ENCODE data around the gene WASF2. TPM values are rescaled to one million over a fixed set of nuclear protein-coding genes. Genes with fewer than 3 reads are reported as not detected.

Gene WASF2
- total RNA-seq, 2 donors from 2014 or later, result 28.0 to 36.1 TPM

GRCh38 chr1:27355683-27356082 lies 134.3 kb downstream of the WASF2 start:
- ATAC-seq (no peak), DNase-seq (no peak)
- TF ChIP-seq POLR2A (IDR thresholded peaks at IDR 0.05), result no peak
- TF ChIP-seq CTCF (IDR thresholded peaks at IDR 0.05), result no peak
- Histone ChIP-seq H3K36me3 (replicated peaks in 1 of 2; ENCODE audit: insufficient read depth in 1 of 2, low read depth in 2 of 2) (no peaks in the 10 kb centered on the region), H3K27ac (no peak overlapping the region), H3K4me1 (peaks cover 28% of the 10 kb centered on the region), H3K4me3 (no peak overlapping the region), H3K9me3 (no peaks in the 10 kb centered on the region), H3K27me3 (no peaks in the 10 kb centered on the region)
- intact Hi-C loops (cut with DNase I), result loop anchor here (5.0 kb wide), 1 partner anchor 37 kb away; the partner anchor contains the start of gene GPR3
- WGBS, 2 donors, result 88 to 90% methylated on average over 5 of the region's 5 CpGs

Other genes with a start within 250 kb of the WASF2 start
- gene TMEM222, start 168.0 kb downstream of the WASF2 start, total RNA-seq, result 10 to 100 TPM in 1 of 2 donors, 1 to 10 TPM in 1; 8.6 to 20.0 TPM
- gene SYTL1, start 148.1 kb downstream of the WASF2 start, total RNA-seq, result 100 to 1,000 TPM; 107 to 129 TPM
- gene MAP3K6, start 123.2 kb downstream of the WASF2 start, total RNA-seq, result 10 to 100 TPM; 28.8 to 31.3 TPM
- 1 to 10 TPM; 1.3 to 1.6 TPM for gene FCN3, start 115.3 kb downstream of the WASF2 start, total RNA-seq
- gene CD164L2, start 106.8 kb downstream of the WASF2 start, total RNA-seq, result 1 to 10 TPM in 1 of 2 donors, not detected in 1; 1.3 TPM
- gene GPR3, start 97.5 kb downstream of the WASF2 start, total RNA-seq, result not detected
- gene AHDC1, start 114.0 kb upstream of the WASF2 start, total RNA-seq, result 10 to 100 TPM; 13.5 to 14.2 TPM
- gene FGR, start 145.0 kb upstream of the WASF2 start, total RNA-seq, result 1 to 10 TPM; 3.0 to 5.4 TPM
- gene IFI6, start 182.0 kb upstream of the WASF2 start, total RNA-seq, result 10 to 100 TPM; 54.0 to 58.0 TPM
- 1 to 10 TPM; 5.4 to 7.6 TPM for gene FAM76A, start 235.8 kb upstream of the WASF2 start, total RNA-seq

Data from body of pancreas (tissue), 4 donors.